Urinary bladder (tissue), 4 donors: ENCODE measurements around the gene PYGM. TPM values are rescaled to one million over a fixed set of nuclear protein-coding genes. Genes with fewer than 3 reads are reported as not detected.

Experiments
- DNase-seq: peaks from one replicate; pipeline ENCODE4 v3.0.0-alpha.2; 2015; ENCODE audit errors: extremely low spot score
- H3K27ac ChIP-seq: one replicate; pipeline ENCODE4 v1.5.1; 2013; ENCODE audit warnings: low read depth, mild to moderate bottlenecking, moderate library complexity
- H3K36me3 ChIP-seq: one replicate; pipeline ENCODE4 v1.6.1; 2013; ENCODE audit warnings: mild to moderate bottlenecking, moderate library complexity; ENCODE audit not compliant: insufficient read depth
- H3K4me1 ChIP-seq: one replicate; pipeline ENCODE4 v1.6.1; 2013; ENCODE audit warnings: mild to moderate bottlenecking, moderate library complexity; ENCODE audit not compliant: insufficient read depth
- H3K4me3 ChIP-seq: one replicate; pipeline ENCODE4 v1.5.1; 2013; ENCODE audit warnings: low read depth, low read length
- WGBS: extraction: QIAGEN DNeasy Blood & Tissue Kit; methylation state at CpG from one replicate; pipeline ENCODE4 v1.1.7; 2013; 5-methylcytosine and 5-hydroxymethylcytosine counted together
- polyA plus RNA-seq: library from polyadenylated mRNA; stranded (reverse); fragments of 200-250 nt; gene quantifications from one replicate; pipeline ENCODE4 v1.2.3, GENCODE V29; 2013
- total RNA-seq: library from RNA; depleted of rRNA; stranded (reverse); fragments of >200 nt; gene quantifications from one replicate; pipeline ENCODE4 v1.2.3, GENCODE V29; 2014
- donor health status: healthy with polysubstance abuse.
- donor health status: healthy.

The PYGM gene
- total RNA-seq (15.1 TPM), polyA plus RNA-seq (33.6 TPM)

GRCh38 chr11:64759722-64760719 is at the start of gene PYGM:
Gene PYGM, minus strand, starts transcription at chr11:64759974. Its CDS starts 76 bp downstream, at chr11:64759898.
- WGBS = 23% methylated on average over 24 of the region's 24 CpGs
- H3K4me3 ChIP-seq = no peak within 1 kb of the TSS
- H3K4me1 ChIP-seq = no peaks in the 10 kb centered on the region
- peaks cover 6% of the 10 kb centered on the region for H3K36me3 ChIP-seq
- peak; percentile 54 for DNase-seq
- H3K27ac ChIP-seq = peak within 1 kb of the TSS; percentile 43

- Histone ChIP-seq H3K27ac (no peak overlapping the region), H3K4me3 (no peak overlapping the region), H3K36me3 (no peaks in the 10 kb centered on the region), H3K4me1 (no peaks in the 10 kb centered on the region)
- WGBS = 92% methylated on average over 9 of the region's 9 CpGs
- DNase-seq = no peak
Measured at GRCh38 chr11:64805481-64805880, 45.7 kb upstream of the PYGM start.

- Histone ChIP-seq H3K36me3 (no peaks in the 10 kb centered on the region), H3K4me1 (no peaks in the 10 kb centered on the region), H3K27ac (no peak overlapping the region), H3K4me3 (no peak overlapping the region)
- 92% methylated on average over 41 of the region's 41 CpGs for WGBS
- no peak for DNase-seq
Measured at GRCh38 chr11:64804346-64805210, 44.8 kb upstream of the PYGM start.

- no peak for DNase-seq
- 38% methylated on average over 15 of the region's 15 CpGs for WGBS
- Histone ChIP-seq H3K36me3 (no peaks in the 10 kb centered on the region), H3K4me1 (no peaks in the 10 kb centered on the region), H3K4me3 (peak overlapping the region; percentile 60), H3K27ac (peak overlapping the region; percentile 38)
Measured at GRCh38 chr11:64803846-64804345, 44.1 kb upstream of the PYGM start.

GRCh38 chr11:64803158-64803845 is 43.5 kb upstream of the PYGM start, which contains the start of gene MAP4K2:
Gene MAP4K2, minus strand, starts transcription at chr11:64803214. Its CDS starts 65 bp downstream, at chr11:64803149.
- no peaks in the 10 kb centered on the region for H3K36me3 ChIP-seq
- WGBS = 1% methylated on average over 58 of the region's 58 CpGs
- H3K4me3 ChIP-seq = peak within 1 kb of the TSS; percentile 60
- H3K4me1 ChIP-seq = no peaks in the 10 kb centered on the region
- peak; percentile 72 for DNase-seq
- H3K27ac ChIP-seq = peak within 1 kb of the TSS; percentile 46

GRCh38 chr11:64802370-64803157 is 42.8 kb upstream of the PYGM start:
- H3K36me3 ChIP-seq = no peaks in the 10 kb centered on the region
- WGBS = 12% methylated on average over 54 of the region's 54 CpGs
- DNase-seq = no peak
- peak overlapping the region; percentile 46 for H3K27ac ChIP-seq
- H3K4me1 ChIP-seq = no peaks in the 10 kb centered on the region
- H3K4me3 ChIP-seq = peak overlapping the region; percentile 60

- Histone ChIP-seq H3K27ac (peak overlapping the region; percentile 64), H3K4me1 (no peaks in the 10 kb centered on the region), H3K4me3 (peak overlapping the region; percentile 60), H3K36me3 (no peaks in the 10 kb centered on the region)
- 50% methylated on average over 13 of the region's 13 CpGs for WGBS
- no peak for DNase-seq
Measured at GRCh38 chr11:64801561-64802369, 42.0 kb upstream of the PYGM start.

- DNase-seq = no peak
- H3K4me1 ChIP-seq = no peaks in the 10 kb centered on the region
- no peak overlapping the region for H3K4me3 ChIP-seq
- WGBS = 80% methylated on average over 9 of the region's 9 CpGs
- no peak overlapping the region for H3K27ac ChIP-seq
- no peaks in the 10 kb centered on the region for H3K36me3 ChIP-seq
Measured at GRCh38 chr11:64801158-64801464, 41.3 kb upstream of the PYGM start.

- DNase-seq = no peak
- Histone ChIP-seq H3K4me1 (no peaks in the 10 kb centered on the region), H3K4me3 (no peak overlapping the region), H3K27ac (no peak overlapping the region), H3K36me3 (no peaks in the 10 kb centered on the region)
- WGBS = 82% methylated on average over 26 of the region's 26 CpGs
Measured at GRCh38 chr11:64800303-64801157, 40.8 kb upstream of the PYGM start.

GRCh38 chr11:64799623-64800302 is 40.0 kb upstream of the PYGM start:
- Histone ChIP-seq H3K36me3 (no peaks in the 10 kb centered on the region), H3K27ac (no peak overlapping the region), H3K4me1 (no peaks in the 10 kb centered on the region), H3K4me3 (no peak overlapping the region)
- no peak for DNase-seq
- 65% methylated on average over 14 of the region's 14 CpGs for WGBS

- 80% methylated on average over 7 of the region's 7 CpGs for WGBS
- no peak for DNase-seq
- H3K36me3 ChIP-seq = no peaks in the 10 kb centered on the region
- no peak overlapping the region for H3K27ac ChIP-seq
- no peak overlapping the region for H3K4me3 ChIP-seq
- no peaks in the 10 kb centered on the region for H3K4me1 ChIP-seq
Measured at GRCh38 chr11:64799256-64799622, 39.5 kb upstream of the PYGM start.
